AG04450 (cell line): ENCODE data around the gene PITX1. TPM values are rescaled to one million over a fixed set of nuclear protein-coding genes. Genes with fewer than 3 reads are reported as not detected.

Source experiments
- CTCF ChIA-PET: fragments of 300-600, 350-600 bp; formaldehyde crosslinking; extraction: SDS; loops from one replicate; lab custom pipeline; 2022; ENCODE audit warnings: antibody characterized with exemption, inconsistent platforms; lab: Charles Lee
- POLR2A ChIA-PET: fragments of 350-600 bp; formaldehyde crosslinking; extraction: SDS; loops from one replicate; lab custom pipeline; 2021; ENCODE audit warnings: antibody characterized with exemption, inconsistent platforms; lab: Yijun Ruan, JAX
- DNase-seq: peaks from one replicate; pipeline ENCODE4 v3.0.0-alpha.2; 2011; ENCODE audit warnings: low read depth, low spot score
- H3K27ac ChIP-seq: one replicate; pipeline ENCODE4 v1.5.1; 2012; ENCODE audit warnings: low read depth, low read length, control low read depth
- H3K27me3 ChIP-seq: one replicate; pipeline ENCODE4 v1.6.0; 2012; ENCODE audit warnings: low read length; ENCODE audit not compliant: control insufficient read depth, insufficient read depth
- H3K4me3 ChIP-seq: 2 replicates; pipeline ENCODE4 v1.5.1; 2011; ENCODE audit warnings: mild to moderate bottlenecking, low read depth, low read length, control low read depth
- H3K9me3 ChIP-seq: 2 replicates; pipeline ENCODE4 v1.5.1; 2012; ENCODE audit warnings: low read length; ENCODE audit not compliant: control insufficient read depth, insufficient read depth
- polyA plus RNA-seq: library from polyadenylated mRNA; depleted of rRNA; stranded (reverse); fragments of >200 nt; gene quantifications from 2 replicates; pipeline ENCODE4 v1.2.3, GENCODE V29; 2011
- TF ChIP-seq, protein P1 (sequence below): IDR thresholded peaks from 2 replicates; pipeline ENCODE4 v1.5.1; 2011; ENCODE audit warnings: low read depth, low read length, control low read depth, inconsistent platforms

Gene PITX1
- polyA plus RNA-seq, 1 experiment = 72.1 TPM

GRCh38 chr5:135046661-135047346 lies 12.8 kb upstream of the PITX1 start:
- CTCF ChIA-PET = interaction anchor here (0.8 kb wide), 1 partner anchor 158 kb away, joined by 3 read pairs; no protein-coding TSS in a partner anchor

DNA sequence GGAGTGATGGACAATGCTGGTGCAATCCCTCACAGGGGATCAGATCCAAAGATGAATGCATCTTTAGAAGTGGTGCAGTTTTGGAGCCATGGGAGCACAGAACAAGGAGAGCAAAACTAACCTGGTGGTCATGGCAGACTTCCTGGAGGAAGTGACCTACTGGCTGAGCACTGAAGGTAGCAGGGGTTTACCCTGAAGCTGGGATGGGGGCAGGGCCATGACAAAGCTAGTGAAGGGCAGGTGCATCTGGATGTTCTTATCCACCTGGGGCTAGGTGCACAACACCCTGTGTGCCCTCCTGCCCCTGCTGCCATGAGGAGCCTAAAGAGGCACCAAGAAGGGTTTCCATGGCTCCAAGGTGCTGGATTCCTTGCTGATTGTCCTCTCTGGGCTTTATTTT lies 11.5 kb upstream of the PITX1 start:
- Histone ChIP-seq H3K4me3 (no peak overlapping the region), H3K27me3 (peaks cover 75% of the 10 kb centered on the region), H3K27ac (no peak overlapping the region), H3K9me3 (peaks cover 10% of the 10 kb centered on the region)
- TF ChIP-seq, protein P1, sequence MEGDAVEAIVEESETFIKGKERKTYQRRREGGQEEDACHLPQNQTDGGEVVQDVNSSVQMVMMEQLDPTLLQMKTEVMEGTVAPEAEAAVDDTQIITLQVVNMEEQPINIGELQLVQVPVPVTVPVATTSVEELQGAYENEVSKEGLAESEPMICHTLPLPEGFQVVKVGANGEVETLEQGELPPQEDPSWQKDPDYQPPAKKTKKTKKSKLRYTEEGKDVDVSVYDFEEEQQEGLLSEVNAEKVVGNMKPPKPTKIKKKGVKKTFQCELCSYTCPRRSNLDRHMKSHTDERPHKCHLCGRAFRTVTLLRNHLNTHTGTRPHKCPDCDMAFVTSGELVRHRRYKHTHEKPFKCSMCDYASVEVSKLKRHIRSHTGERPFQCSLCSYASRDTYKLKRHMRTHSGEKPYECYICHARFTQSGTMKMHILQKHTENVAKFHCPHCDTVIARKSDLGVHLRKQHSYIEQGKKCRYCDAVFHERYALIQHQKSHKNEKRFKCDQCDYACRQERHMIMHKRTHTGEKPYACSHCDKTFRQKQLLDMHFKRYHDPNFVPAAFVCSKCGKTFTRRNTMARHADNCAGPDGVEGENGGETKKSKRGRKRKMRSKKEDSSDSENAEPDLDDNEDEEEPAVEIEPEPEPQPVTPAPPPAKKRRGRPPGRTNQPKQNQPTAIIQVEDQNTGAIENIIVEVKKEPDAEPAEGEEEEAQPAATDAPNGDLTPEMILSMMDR = no peak
- DNase-seq = no peak
- CTCF ChIA-PET = no interaction called here
- POLR2A ChIA-PET = no interaction called here

More at GRCh38 chr5:135046661-135047346, 12.8 kb upstream of the PITX1 start:
- H3K27ac ChIP-seq = no peak overlapping the region
- H3K9me3 ChIP-seq = peaks cover 6% of the 10 kb centered on the region; the same call in 1 of the 2 replicates
- TF ChIP-seq, protein P1 = no peak
- no peak overlapping the region for H3K4me3 ChIP-seq
- POLR2A ChIA-PET = no interaction called here
- no peak for DNase-seq
- peaks cover 74% of the 10 kb centered on the region for H3K27me3 ChIP-seq

DNA sequence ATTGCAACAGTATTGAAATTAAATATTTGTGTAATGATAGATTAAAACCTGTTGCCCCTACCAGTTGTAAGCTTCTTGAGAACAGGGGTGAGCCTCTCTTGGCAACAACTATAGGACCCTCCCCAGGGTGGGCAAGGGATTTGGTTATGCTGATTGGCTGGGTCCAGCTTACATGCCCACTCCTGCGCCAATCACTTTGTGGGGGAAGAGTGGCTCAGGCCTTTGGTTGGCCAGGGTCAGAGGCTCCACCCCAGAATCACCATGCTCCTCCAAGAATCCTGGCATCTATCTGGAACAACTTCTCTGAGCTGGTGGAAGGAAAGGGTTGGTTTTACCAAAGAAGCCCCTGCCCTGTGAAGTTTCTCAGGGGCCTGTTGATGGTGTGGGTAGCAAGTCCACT lies 8.6 kb upstream of the PITX1 start:
- CTCF ChIA-PET = interaction anchor here (0.6 kb wide), 1 partner anchor 18 kb away, joined by 3 read pairs; no protein-coding TSS in a partner anchor
- Histone ChIP-seq H3K9me3 (peaks cover 26% of the 10 kb centered on the region), H3K4me3 (no peak overlapping the region), H3K27ac (no peak overlapping the region), H3K27me3 (peaks cover 82% of the 10 kb centered on the region)
- POLR2A ChIA-PET = interaction anchor here (1.0 kb wide), 1 partner anchor 9 kb away, joined by 4 read pairs; no protein-coding TSS in a partner anchor
- TF ChIP-seq, protein P1 = no peak
- DNase-seq = no peak

DNA sequence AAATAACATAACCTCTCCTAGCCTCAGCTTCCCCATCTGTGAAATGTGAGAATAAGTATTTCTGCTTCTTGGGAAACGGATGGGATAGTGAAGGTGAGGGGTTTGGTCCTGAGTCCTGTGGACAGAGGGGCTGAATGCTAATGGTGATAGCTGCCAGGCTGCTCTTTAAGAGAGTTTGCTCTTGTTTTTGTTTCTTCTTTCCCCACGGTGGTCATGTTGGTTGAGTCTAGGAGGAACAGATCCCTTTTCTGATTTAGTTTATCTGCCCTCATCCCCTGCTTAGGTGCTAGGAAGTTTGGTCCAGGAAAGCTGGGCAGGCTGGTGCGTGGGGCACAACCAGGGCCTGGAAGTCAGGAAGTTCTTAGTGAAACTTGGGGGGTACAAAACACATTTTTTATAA lies 7.7 kb upstream of the PITX1 start:
- peaks cover 26% of the 10 kb centered on the region for H3K9me3 ChIP-seq
- DNase-seq = no peak
- peaks cover 85% of the 10 kb centered on the region for H3K27me3 ChIP-seq
- no peak overlapping the region for H3K27ac ChIP-seq
- TF ChIP-seq, protein P1 = no peak
- CTCF ChIA-PET = no interaction called here
- POLR2A ChIA-PET = interaction anchor here (1.0 kb wide), 1 partner anchor 8 kb away, joined by 4 read pairs; no protein-coding TSS in a partner anchor
- no peak overlapping the region for H3K4me3 ChIP-seq

DNA sequence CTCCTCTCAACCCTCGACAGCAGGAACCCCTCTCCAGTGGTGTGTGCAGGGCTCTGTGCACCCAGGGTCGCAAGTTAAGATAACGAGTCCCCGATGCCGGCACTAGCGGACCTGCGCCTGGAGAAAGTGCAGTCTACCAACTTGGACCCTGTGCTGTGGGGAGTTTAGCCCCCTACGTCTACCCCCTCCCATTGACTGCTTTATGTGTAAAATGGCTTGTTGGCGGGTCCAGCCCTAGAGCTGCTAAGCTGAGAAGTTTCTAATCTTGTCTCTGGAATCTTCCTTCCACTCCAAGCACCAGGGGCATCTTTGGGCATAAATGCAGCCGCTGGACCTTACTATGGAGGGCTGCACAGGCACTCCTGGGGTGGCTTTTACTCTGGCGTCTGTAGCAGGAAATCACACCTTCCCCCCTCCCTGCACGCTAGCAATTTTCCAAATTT lies 7.1 kb upstream of the PITX1 start:
- ChIA-PET CTCF (no interaction called here), POLR2A (no interaction called here)
- Histone ChIP-seq H3K9me3 (peaks cover 26% of the 10 kb centered on the region), H3K27ac (no peak overlapping the region), H3K27me3 (peaks cover 85% of the 10 kb centered on the region), H3K4me3 (no peak overlapping the region)
- no peak for DNase-seq
- TF ChIP-seq, protein P1 = no peak
